IMR-90 (cell line): ENCODE measurements around the gene MCTP1. TPM values are rescaled to one million over a fixed set of nuclear protein-coding genes. Genes with fewer than 3 reads are reported as not detected.

Source experiments
- ATAC-seq: fragments of 200-7000 bp; cut with Tn5 transposase; 2 replicates; pipeline ENCODE4 v1.9.1; 2020; ENCODE audit warnings: low read depth, mild to moderate bottlenecking, moderate library complexity
- BruUV-seq: library from RNA; stranded (reverse); fragments of 400-500 nt; replicated peaks from 2 replicates; lab custom pipeline; 2021; lab: Mats Ljungman, UMichigan
- CTCF ChIA-PET: fragments of 300-600 bp; formaldehyde crosslinking; extraction: SDS; loops from one replicate; lab custom pipeline; 2021; ENCODE audit warnings: antibody characterized with exemption; lab: Yijun Ruan, JAX
- POLR2A ChIA-PET: fragments of 300-600 bp; sonication (Branson Sonifier 250); formaldehyde crosslinking; loops from one replicate; lab custom pipeline; 2022; ENCODE audit warnings: antibody characterized with exemption; ENCODE audit not compliant: unreplicated experiment; lab: Charles Lee
- DNase-seq: peaks from one replicate; pipeline ENCODE4 v3.0.0; 2013
- H2AFZ ChIP-seq: replicated peaks from 2 replicates; pipeline ENCODE3; 2013; ENCODE audit warnings: low read length, mild to moderate bottlenecking; ENCODE audit not compliant: poor library complexity
- H2AK5ac ChIP-seq: 2 replicates; pipeline ENCODE4 v1.6.1; 2013; ENCODE audit warnings: low read depth, low read length, inconsistent platforms
- H2AK9ac ChIP-seq: replicated peaks from 2 replicates; pipeline ENCODE3; 2013; ENCODE audit warnings: mild to moderate bottlenecking, low read depth, low read length, moderate library complexity; ENCODE audit not compliant: poor library complexity
- H2BK120ac ChIP-seq: 2 replicates; pipeline ENCODE4 v1.6.1; 2013; ENCODE audit warnings: low read depth, low read length, inconsistent platforms
- H2BK15ac ChIP-seq: 3 replicates; pipeline ENCODE4 v1.6.1; 2013; ENCODE audit warnings: low read depth, low read length, inconsistent platforms
- H2BK20ac ChIP-seq: 2 replicates; pipeline ENCODE4 v1.6.1; 2013; ENCODE audit warnings: low read depth, mild to moderate bottlenecking, inconsistent platforms, low read length, moderate library complexity
- H2BK5ac ChIP-seq: 2 replicates; pipeline ENCODE4 v1.6.1; 2013; ENCODE audit warnings: mild to moderate bottlenecking, low read depth, low read length, inconsistent platforms; ENCODE audit not compliant: poor library complexity, severe bottlenecking
- H3K14ac ChIP-seq: replicated peaks from 2 replicates; pipeline ENCODE4 v1.6.1; 2013; ENCODE audit warnings: low read depth, low read length, inconsistent platforms
- H3K18ac ChIP-seq: 2 replicates; pipeline ENCODE4 v1.6.1; 2013; ENCODE audit warnings: low read depth, low read length, control low read depth
- H3K23ac ChIP-seq: 2 replicates; pipeline ENCODE4 v1.6.1; 2013; ENCODE audit warnings: low read depth, low read length, inconsistent platforms
- H3K27ac ChIP-seq: 2 replicates; pipeline ENCODE4 v1.5.1; 2013; ENCODE audit warnings: mild to moderate bottlenecking, control low read depth, low read length; ENCODE audit not compliant: insufficient read depth
- H3K27me3 ChIP-seq: 2 replicates; pipeline ENCODE4 v1.6.1; 2013; ENCODE audit warnings: low read length; ENCODE audit not compliant: control insufficient read depth, insufficient read depth
- H3K36me3 ChIP-seq: 2 replicates; pipeline ENCODE4 v1.6.1; 2013; ENCODE audit warnings: low read length, mixed read lengths; ENCODE audit not compliant: control insufficient read depth, insufficient read depth
- H3K4ac ChIP-seq: 2 replicates; pipeline ENCODE4 v1.6.1; 2013; ENCODE audit warnings: low read depth, low read length, inconsistent platforms
- H3K4me1 ChIP-seq: 2 replicates; pipeline ENCODE4 v1.6.1; 2013; ENCODE audit warnings: low read length, mixed read lengths; ENCODE audit not compliant: control insufficient read depth, insufficient read depth
- H3K4me2 ChIP-seq: 2 replicates; pipeline ENCODE4 v1.6.1; 2013; ENCODE audit warnings: low read depth, mild to moderate bottlenecking, control low read depth, low read length, moderate library complexity
- H3K4me3 ChIP-seq: 2 replicates; pipeline ENCODE4 v1.5.1; 2013; ENCODE audit warnings: low read depth, mild to moderate bottlenecking, control low read depth, low read length, moderate library complexity; ENCODE audit not compliant: insufficient read depth
- H3K56ac ChIP-seq: 2 replicates; pipeline ENCODE4 v1.6.1; 2013; ENCODE audit warnings: low read length, inconsistent platforms; ENCODE audit not compliant: insufficient read depth; ENCODE audit errors: extremely low read depth
- H3K79me1 ChIP-seq, 2 experiments: 2 replicates each; pipeline ENCODE4 v1.6.1; 2013; ENCODE audit warnings: low read length in 2 of 2, inconsistent platforms in 1 of 2, low read depth in 1 of 2
- H3K9ac ChIP-seq: 2 replicates; pipeline ENCODE4 v1.6.1; 2013; ENCODE audit warnings: low read depth, low read length, control low read depth
- H3K9me1 ChIP-seq: 2 replicates; pipeline ENCODE4 v1.6.1; 2013; ENCODE audit warnings: low read length, inconsistent platforms; ENCODE audit not compliant: insufficient read depth
- H3K9me3 ChIP-seq: 2 replicates; pipeline ENCODE4 v1.6.1; 2013; ENCODE audit warnings: low read length; ENCODE audit not compliant: control insufficient read depth, insufficient read depth
- H4K20me1 ChIP-seq: 2 replicates; pipeline ENCODE4 v1.6.1; 2013; ENCODE audit warnings: low read length, inconsistent platforms; ENCODE audit not compliant: insufficient read depth
- H4K5ac ChIP-seq: 2 replicates; pipeline ENCODE4 v1.6.1; 2013; ENCODE audit warnings: mild to moderate bottlenecking, low read depth, low read length, control low read depth
- H4K8ac ChIP-seq, 2 experiments: 2 replicates each; pipeline ENCODE4 v1.6.1; 2013; ENCODE audit warnings: low read depth in 2 of 2, low read length in 2 of 2, control low read depth in 1 of 2, inconsistent platforms in 1 of 2
- H4K91ac ChIP-seq: 2 replicates; pipeline ENCODE4 v1.6.1; 2013; ENCODE audit warnings: low read depth, low read length, inconsistent platforms; ENCODE audit not compliant: insufficient read depth
- BHLHE40 ChIP-seq: fragments of 150-350 bp; IDR thresholded peaks from 2 replicates; pipeline ENCODE4 v1.6.1; 2016; ENCODE audit warnings: mild to moderate bottlenecking, low read depth, low read length
- CTCF ChIP-seq: conservative IDR thresholded peaks from 2 replicates; pipeline ENCODE4 v1.5.1; 2012; ENCODE audit warnings: mild to moderate bottlenecking, low read depth, low read length, improper control_type of control experiment
- ELK1 ChIP-seq: fragments of 150-350 bp; IDR thresholded peaks from 2 replicates; pipeline ENCODE4 v1.6.1; 2016; ENCODE audit warnings: low read depth, mild to moderate bottlenecking, low read length, moderate library complexity, borderline replicate concordance
- FOS ChIP-seq: fragments of 150-350 bp; IDR thresholded peaks from 2 replicates; pipeline ENCODE4 v1.6.1; 2016; ENCODE audit warnings: low read depth, low read length
- POLR2A ChIP-seq: IDR thresholded peaks from 2 replicates; pipeline ENCODE4 v1.6.1; 2012; ENCODE audit warnings: mild to moderate bottlenecking, low read depth, low read length
- RAD21 ChIP-seq: IDR thresholded peaks from 2 replicates; pipeline ENCODE4 v1.6.1; 2012; ENCODE audit warnings: low read length, improper control_type of control experiment
- RCOR1 ChIP-seq: IDR thresholded peaks from 2 replicates; pipeline ENCODE4 v1.6.1; 2012; ENCODE audit warnings: mild to moderate bottlenecking, low read length, improper control_type of control experiment; ENCODE audit not compliant: insufficient replicate concordance
- RFX5 ChIP-seq: IDR thresholded peaks from 2 replicates; pipeline ENCODE4 v1.8.0; 2012; ENCODE audit warnings: low read depth, mild to moderate bottlenecking, low read length, moderate library complexity
- USF2 ChIP-seq: fragments of 150-350 bp; IDR thresholded peaks from 2 replicates; pipeline ENCODE4 v1.6.1; 2017; ENCODE audit warnings: mild to moderate bottlenecking, antibody characterized with exemption, low read length, low read depth
- WGBS, 2 experiments: methylation state at CpG; one replicate each; pipeline versions ENCODE4 v1.1.5 to v1.1.7; 2013; ENCODE audit warnings: missing lambda C conversion rate in 2 of 2; ENCODE audit not compliant: insufficient read length in 1 of 2; ENCODE audit errors: extremely low coverage in 2 of 2; 5-methylcytosine and 5-hydroxymethylcytosine counted together
- dilution Hi-C: fragments of 300-500 bp; cut with HindIII; formaldehyde crosslinking; loops from one replicate; pipeline ENCODE4 v1.14.3; 2018; ENCODE audit warnings: low sequenced_read_pairs; ENCODE audit not compliant: unreplicated experiment
- in situ Hi-C: fragments of 300-500 bp; cut with MboI; formaldehyde crosslinking; loops from 3 replicates; pipeline ENCODE4 v1.14.3; 2019; ENCODE audit warnings: low sequenced_read_pairs, inconsistent platforms, mixed read lengths
- intact Hi-C: fragments of 100-400 bp; cut with micrococcal nuclease; formaldehyde crosslinking; loops from 2 replicates; pipeline ENCODE4 v1.10.0; 2022
- polyA plus RNA-seq, 3 experiments: library from polyadenylated mRNA; depleted of rRNA; stranded (reverse); fragments of >200 nt; gene quantifications; 2 replicates each; pipeline ENCODE4 v1.2.3, GENCODE V29; 2012; ENCODE audit warnings: low replicate concordance in 1 of 3
- total RNA-seq: library from RNA; depleted of rRNA; stranded (reverse); fragments of >200 nt; gene quantifications from 2 replicates; pipeline ENCODE4 v1.2.3, GENCODE V29; 2012

The MCTP1 gene
- total and polyA plus RNA-seq, 2 of the 4 experiments (the other 2 are of a cell fraction), result 0.21 TPM; not detected in 1

- 83% methylated on average over 1 of the region's 3 CpGs; no CpG with 5 or more reads in 1 of the 2 experiments for WGBS, 2 experiments
- no peak overlapping the region for H3K27ac ChIP-seq
- intact Hi-C loops, result no loop called here
- H2AK5ac ChIP-seq, result no peak overlapping the region
- no peak for TF ChIP-seq CTCF
- no peak for TF ChIP-seq RFX5
- no peak for TF ChIP-seq USF2
- TF ChIP-seq RCOR1, result no peak
- TF ChIP-seq ELK1, result no peak
- TF ChIP-seq POLR2A, result no peak
- TF ChIP-seq BHLHE40, result no peak
- no peak for TF ChIP-seq FOS
- TF ChIP-seq RAD21, result no peak
- no peak overlapping the region for H2BK15ac ChIP-seq
- H3K18ac ChIP-seq, result no peak overlapping the region
- H3K36me3 ChIP-seq, result no peaks in the 10 kb centered on the region
- DNase-seq (no peak), ATAC-seq (no peak)
- dilution Hi-C loops, result no loop called here
- no peaks in the 10 kb centered on the region for H3K4me1 ChIP-seq
- in situ Hi-C loops, result no loop called here
- H3K27me3 ChIP-seq, result no peaks in the 10 kb centered on the region
- no peak overlapping the region for H2AK9ac ChIP-seq
- CTCF ChIA-PET, result no interaction called here
- H4K8ac ChIP-seq, result no peak overlapping the region
- no peak overlapping the region for H2BK5ac ChIP-seq
- H2BK120ac ChIP-seq, result no peak overlapping the region
- H2BK20ac ChIP-seq, result no peak overlapping the region
- no peak overlapping the region for H4K5ac ChIP-seq
- POLR2A ChIA-PET, result no interaction called here
- H3K9me1 ChIP-seq, result no peaks in the 10 kb centered on the region
- H2AFZ ChIP-seq, result no peak overlapping the region
- H3K4me2 ChIP-seq, result no peak overlapping the region
- no peak overlapping the region for H4K91ac ChIP-seq
- no peak overlapping the region for H3K4ac ChIP-seq
- H3K79me1 ChIP-seq, result no peaks in the 10 kb centered on the region
- no peak overlapping the region for H3K56ac ChIP-seq
- no TSS peak for BruUV-seq
- H3K4me3 ChIP-seq, result no peak overlapping the region
- no peak overlapping the region for H3K14ac ChIP-seq
- no peak overlapping the region; the same call in 1 of the 2 replicates for H3K23ac ChIP-seq
- no peaks in the 10 kb centered on the region for H4K20me1 ChIP-seq
- no peaks in the 10 kb centered on the region for H3K9me3 ChIP-seq
- H3K9ac ChIP-seq, result no peak overlapping the region
Measured at GRCh38 chr5:94900006-94900505, 384.8 kb downstream of the MCTP1 start.
